H1 (cell line): ENCODE results near the gene C14orf93. TPM values are rescaled to one million over a fixed set of nuclear protein-coding genes. Genes with fewer than 3 reads are reported as not detected.

ENCODE experiments used
- POLR2AphosphoS5 ChIP-seq: IDR thresholded peaks from 2 replicates; pipeline ENCODE4 v1.6.1; 2011; ENCODE audit warnings: low read depth, low read length
- SUZ12 ChIP-seq: fragments of 200-600 bp; sonication (generic); IDR thresholded peaks from 2 replicates; pipeline ENCODE4 v1.6.1; 2012; ENCODE audit warnings: mild to moderate bottlenecking, inconsistent platforms, low read length, moderate library complexity, mixed read lengths
- TAF7 ChIP-seq: optimal IDR thresholded peaks from 2 replicates; pipeline ENCODE3; 2011; ENCODE audit warnings: low read depth, mild to moderate bottlenecking, inconsistent platforms, low read length, moderate library complexity, borderline replicate concordance
- TBP ChIP-seq: IDR thresholded peaks from 2 replicates; pipeline ENCODE4 v1.6.1; 2011; ENCODE audit warnings: low read depth, low read length, improper control_type of control experiment
- polyA plus RNA-seq, 7 experiments: library from polyadenylated mRNA; depleted of rRNA in 3 of 7; stranded (reverse) in 5 of 7; unstranded in 2 of 7; fragments of >200 nt in 5 of 7; fragments of 200-250 nt in 2 of 7; gene quantifications; 1 replicate in 5 of 7; 2 replicates in 1 of 7; 4 replicates in 1 of 7; pipeline versions ENCODE4 v1.2.1 to v1.2.3, GENCODE V29; 2011 to 2013; ENCODE audit warnings: missing spikeins in 2 of 7, mixed read lengths in 2 of 7
- total RNA-seq: library from RNA; stranded (reverse); fragmentation: NEBNext Ultra II Directional; extraction: Animal tissue kit (Norgen Biotek cat#: 25700); gene quantifications from 2 replicates; pipeline ENCODE4 v1.2.1, GENCODE V29; 2021
- TF ChIP-seq, protein P1 (sequence below): IDR thresholded peaks from 2 replicates; pipeline ENCODE4 v1.6.1; 2011; ENCODE audit warnings: low read depth, mild to moderate bottlenecking, low read length; ENCODE audit not compliant: insufficient read depth

C14orf93 gene
- total and polyA plus RNA-seq, 2 of the 8 experiments (the other 6 are each of a cell fraction or from before 2014, with no cell fraction given) = 7.8 to 8.2 TPM

DNA sequence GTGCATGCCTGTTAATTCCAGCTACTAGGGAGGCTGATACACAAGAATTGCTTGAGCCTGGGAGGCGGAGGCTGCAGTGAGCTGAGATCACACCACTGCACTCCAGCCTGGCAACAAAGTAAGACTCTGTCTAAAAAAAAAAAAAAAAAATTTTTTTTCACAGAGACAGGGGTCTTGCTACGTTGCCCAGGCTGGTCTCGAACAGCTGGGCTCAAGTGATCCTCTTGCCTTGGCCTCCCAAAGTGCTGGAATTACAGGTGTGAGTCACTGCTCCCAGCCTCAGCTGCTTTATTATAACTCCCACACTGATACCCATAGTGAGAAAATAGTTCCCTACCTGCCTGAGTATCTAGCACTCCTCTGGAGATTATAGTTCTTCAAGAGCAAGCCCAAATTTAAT lies 64.3 kb downstream of the C14orf93 start (continued):
- no peak for TF ChIP-seq SUZ12
- TF ChIP-seq, protein P1, sequence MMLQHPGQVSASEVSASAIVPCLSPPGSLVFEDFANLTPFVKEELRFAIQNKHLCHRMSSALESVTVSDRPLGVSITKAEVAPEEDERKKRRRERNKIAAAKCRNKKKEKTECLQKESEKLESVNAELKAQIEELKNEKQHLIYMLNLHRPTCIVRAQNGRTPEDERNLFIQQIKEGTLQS = no peak
- TF ChIP-seq POLR2AphosphoS5 = no peak
- no peak for TF ChIP-seq TBP
- no peak for TF ChIP-seq TAF7
- TF ChIP-seq, all 59 proteins: peak for 0
